Measurements from ENCODE around the gene S100A6.

The S100A6 gene

DNA sequence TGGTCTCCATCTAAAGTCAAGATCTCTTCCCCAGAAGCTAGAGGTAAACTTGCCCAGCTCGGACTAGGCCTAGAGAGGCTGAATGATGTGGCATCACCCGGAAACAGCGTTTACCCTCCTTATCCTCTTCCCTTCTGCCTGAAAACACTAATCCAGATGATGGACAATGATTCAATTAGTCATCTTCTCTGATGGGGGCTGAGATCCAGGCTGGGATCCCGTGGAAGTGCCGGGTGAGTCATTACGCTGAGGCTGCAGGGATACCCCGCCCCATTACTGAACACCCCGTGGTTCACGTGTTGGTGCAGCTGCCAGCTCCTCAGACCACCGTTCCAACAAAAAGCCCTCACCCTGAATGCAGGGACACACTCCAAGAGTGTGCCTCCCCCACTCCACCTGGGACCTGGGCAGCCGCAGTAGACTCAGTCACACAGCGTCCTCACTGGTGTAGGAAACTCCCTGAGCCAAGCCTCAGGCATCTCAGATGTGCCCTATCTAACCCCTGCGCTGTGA lies 2.0 kb downstream of the S100A6 start:
- peak; percentile 89 for DNase-seq
- Histone ChIP-seq H3K36me3 (replicated peaks) (no peaks in the 10 kb centered on the region), H3K4me3 (ENCODE audit: low read depth, low read length) (peak overlapping the region; percentile 74), H3K27ac (peak overlapping the region; percentile 88), H3K27me3 (replicated peaks) (no peaks in the 10 kb centered on the region)
- in situ Hi-C loops (cut with HindIII; ENCODE audit: low pct_ligation_motif_present, low sequenced_read_pairs): no loop called here
- no peak for TF ChIP-seq CTCF (IDR thresholded peaks at IDR 0.05; ENCODE audit: low read depth, low read length, missing control alignments)

DNA sequence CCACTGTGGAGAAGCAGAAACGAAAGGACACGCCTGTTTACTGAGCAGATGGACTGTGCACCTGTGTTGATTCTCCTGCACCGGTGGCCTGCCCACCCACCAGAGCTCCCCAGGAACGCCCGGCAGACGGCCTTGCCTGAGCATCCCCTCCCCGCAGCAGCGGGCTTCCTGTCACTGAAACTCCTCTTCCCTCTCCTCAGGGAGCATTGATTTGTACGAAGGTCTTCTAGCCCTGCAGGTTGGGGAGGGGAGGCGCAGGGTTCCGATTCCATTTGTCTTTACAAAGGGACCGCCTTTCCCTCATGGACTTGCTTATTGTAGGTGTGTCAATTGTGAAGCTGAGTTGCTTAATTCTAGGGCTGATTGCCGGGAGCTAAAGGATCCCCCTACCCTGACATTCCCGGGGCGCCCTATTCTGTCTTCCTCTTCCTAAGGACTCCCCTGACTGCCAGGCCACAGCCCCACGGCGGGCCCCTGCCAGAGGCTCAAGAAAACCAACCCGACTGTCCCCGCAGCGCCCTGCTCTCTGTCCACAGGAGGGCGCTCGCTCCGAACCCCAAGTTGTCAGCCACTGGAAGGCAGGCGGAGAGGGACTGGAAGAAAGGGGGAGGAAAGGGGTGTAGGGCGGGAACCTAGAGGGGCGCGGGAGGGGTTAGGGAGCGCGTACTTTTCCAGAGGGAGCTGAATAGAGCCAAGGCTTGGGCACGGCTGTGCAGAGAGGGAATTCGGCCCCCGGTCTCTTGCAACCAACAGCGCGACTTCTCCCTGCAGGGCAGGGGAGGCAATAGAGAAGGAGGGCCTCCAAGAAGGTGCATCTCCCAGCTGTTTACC lies 2.8 kb downstream of the S100A6 start:
- Histone ChIP-seq H3K4me3 (ENCODE audit: low read depth, low read length) (peak overlapping the region; percentile 37), H3K27ac (peak overlapping the region; percentile 88), H3K27me3 (replicated peaks) (no peaks in the 10 kb centered on the region), H3K36me3 (replicated peaks) (no peaks in the 10 kb centered on the region)
- peak; percentile 93 for TF ChIP-seq CTCF (IDR thresholded peaks at IDR 0.05; ENCODE audit: low read depth, low read length, missing control alignments)
- peak; percentile 71 for DNase-seq
- in situ Hi-C loops (cut with HindIII; ENCODE audit: low pct_ligation_motif_present, low sequenced_read_pairs): no loop called here

DNA sequence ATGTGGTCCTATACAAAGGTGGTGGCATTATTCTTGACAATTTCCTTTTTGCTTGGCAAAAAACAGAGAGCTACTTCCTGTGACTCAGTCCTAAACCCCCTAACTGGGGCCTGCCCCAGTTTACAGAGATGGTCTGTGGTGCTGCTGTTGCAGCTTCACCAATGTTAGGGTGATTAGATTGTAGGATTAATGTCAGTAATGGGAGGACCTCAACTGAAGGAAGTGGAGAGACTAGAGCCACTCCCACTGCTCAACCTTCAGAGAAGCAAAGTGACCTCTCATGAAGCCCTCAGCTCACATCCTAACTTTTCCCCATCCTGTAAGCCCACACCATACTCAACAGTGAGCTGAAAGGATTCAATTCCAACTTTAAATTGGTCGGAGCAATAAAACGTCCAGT lies 3.6 kb downstream of the S100A6 start:
- H3K27me3 ChIP-seq (replicated peaks): no peaks in the 10 kb centered on the region
- in situ Hi-C loops (cut with HindIII; ENCODE audit: low pct_ligation_motif_present, low sequenced_read_pairs): no loop called here
- no peak overlapping the region for H3K4me3 ChIP-seq (ENCODE audit: low read depth, low read length)
- DNase-seq: no peak
- no peak overlapping the region for H3K27ac ChIP-seq
- no peaks in the 10 kb centered on the region for H3K36me3 ChIP-seq (replicated peaks)
- TF ChIP-seq CTCF (IDR thresholded peaks at IDR 0.05; ENCODE audit: low read depth, low read length, missing control alignments): no peak

- no peaks in the 10 kb centered on the region for H3K27me3 ChIP-seq (replicated peaks)
- in situ Hi-C loops (cut with HindIII; ENCODE audit: low pct_ligation_motif_present, low sequenced_read_pairs): no loop called here
- DNase-seq: no peak
- no peak overlapping the region for H3K27ac ChIP-seq
- no peaks in the 10 kb centered on the region for H3K36me3 ChIP-seq (replicated peaks)
- TF ChIP-seq CTCF (IDR thresholded peaks at IDR 0.05; ENCODE audit: low read depth, low read length, missing control alignments): no peak
- no peak overlapping the region for H3K4me3 ChIP-seq (ENCODE audit: low read depth, low read length)
These were observed 4.2 kb downstream of the S100A6 start for GRCh38 chr1:153531638-153532037.

GRCh38 chr1:153527683-153528040 lies 8.1 kb downstream of the S100A6 start:
- in situ Hi-C loops (cut with HindIII; ENCODE audit: low pct_ligation_motif_present, low sequenced_read_pairs): no loop called here
- no peak overlapping the region for H3K4me3 ChIP-seq (ENCODE audit: low read depth, low read length)
- DNase-seq: no peak
- H3K36me3 ChIP-seq (replicated peaks): no peaks in the 10 kb centered on the region
- no peaks in the 10 kb centered on the region for H3K27me3 ChIP-seq (replicated peaks)
- no peak for TF ChIP-seq CTCF (IDR thresholded peaks at IDR 0.05; ENCODE audit: low read depth, low read length, missing control alignments)
- no peak overlapping the region for H3K27ac ChIP-seq

All from brain microvascular endothelial cell (primary cell).